Central memory CD4-positive, alpha-beta T cell (primary cell): ENCODE results near the gene OR10G2.
"Not testable (repeated sequence)": the region's sequence is repeated elsewhere in the genome, so short reads cannot be mapped to it uniquely, and the experiment has no call there.

Experiments
- DNase-seq: peaks from one replicate; pipeline ENCODE4 v3.0.0; 2022
- total RNA-seq, 3 experiments: gene quantifications; one replicate each; lab custom pipeline; 2026; lab: John Stamatoyannopoulos, UW

The OR10G2 gene
- 0 to 0.04 (median 0) reads per million in 3 experiments for total RNA-seq

GRCh38 chr14:21634840-21635239 lies at the start of gene OR10G2:
TSS of gene OR10G2 (minus strand) at chr14:21634940. CDS start at chr14:21634842, 98 bp downstream.
- no peak for DNase-seq

- DNase-seq, result no peak
Observed at GRCh38 chr14:21680072-21680471, 45.3 kb upstream of the OR10G2 start.

GRCh38 chr14:21675566-21675965 lies 40.8 kb upstream of the OR10G2 start:
- DNase-seq, result no peak

GRCh38 chr14:21673718-21674117 lies 39.0 kb upstream of the OR10G2 start, which contains the start of gene OR4E1:
TSS of gene OR4E1 (minus strand) at chr14:21673818. CDS start at chr14:21670935, 2,883 bp downstream.
- no peak for DNase-seq

- no peak for DNase-seq
Observed at GRCh38 chr14:21672116-21672515, 37.4 kb upstream of the OR10G2 start.

- DNase-seq, result no peak
Observed at GRCh38 chr14:21671371-21671770, 36.6 kb upstream of the OR10G2 start.

GRCh38 chr14:21669284-21669683 lies 34.5 kb upstream of the OR10G2 start:
- DNase-seq, result no peak

- DNase-seq, result no peak
Observed at GRCh38 chr14:21668377-21668776, 33.6 kb upstream of the OR10G2 start.

DNA sequence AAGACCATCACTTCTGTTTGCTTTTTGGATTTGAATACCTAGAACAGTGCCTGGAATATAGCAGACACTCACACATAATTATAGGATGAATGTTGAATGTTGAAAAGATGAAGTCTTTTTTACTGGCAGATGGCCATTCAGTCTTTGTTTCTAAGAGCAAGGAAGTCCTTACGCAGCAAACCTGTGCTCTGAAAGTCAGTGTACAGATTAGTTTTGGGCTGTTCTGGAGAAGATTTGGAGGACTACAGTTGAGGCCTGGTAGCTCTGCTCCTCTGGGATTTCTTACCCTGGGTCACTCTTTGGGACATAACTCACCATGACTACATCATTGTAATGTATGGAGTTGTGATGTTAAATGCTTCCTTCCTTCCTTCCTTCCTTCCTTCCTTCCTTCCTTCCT lies 22.2 kb upstream of the OR10G2 start:
- DNase-seq, result no peak

- no peak for DNase-seq
Observed at GRCh38 chr14:21654215-21654614, 19.5 kb upstream of the OR10G2 start.

DNA sequence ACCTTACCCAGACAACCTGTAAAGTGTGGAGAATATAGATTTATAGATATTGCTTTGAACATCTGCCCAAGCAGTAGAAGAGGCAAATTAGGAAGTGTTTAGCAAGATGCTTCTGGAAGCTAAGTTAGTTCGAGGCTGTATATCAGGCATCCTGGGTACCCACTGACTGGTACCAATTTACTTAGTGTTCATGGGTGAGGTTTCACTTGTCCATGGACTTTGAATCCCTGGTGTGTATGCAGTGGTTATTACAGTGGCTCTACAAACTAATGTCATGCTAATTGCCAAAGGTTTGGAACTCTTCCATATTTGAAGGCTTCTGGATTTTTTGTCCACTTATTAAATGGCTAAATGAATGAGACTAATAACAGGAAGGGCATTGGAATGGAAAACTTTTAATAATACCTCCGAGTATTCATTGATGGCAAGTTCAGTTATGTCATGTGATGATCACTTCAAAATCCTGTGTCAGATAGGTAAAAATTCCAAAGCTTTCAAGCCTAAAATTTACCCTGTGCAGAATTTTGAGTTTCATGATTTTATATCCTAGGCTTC lies 18.7 kb upstream of the OR10G2 start, which contains the start of gene OR4E2:
TSS of gene OR4E2 (plus strand) at position 505 of the 555 bp plus-strand sequence. CDS start 11,248 bp downstream, outside the sequence.
- DNase-seq, result no peak

DNA sequence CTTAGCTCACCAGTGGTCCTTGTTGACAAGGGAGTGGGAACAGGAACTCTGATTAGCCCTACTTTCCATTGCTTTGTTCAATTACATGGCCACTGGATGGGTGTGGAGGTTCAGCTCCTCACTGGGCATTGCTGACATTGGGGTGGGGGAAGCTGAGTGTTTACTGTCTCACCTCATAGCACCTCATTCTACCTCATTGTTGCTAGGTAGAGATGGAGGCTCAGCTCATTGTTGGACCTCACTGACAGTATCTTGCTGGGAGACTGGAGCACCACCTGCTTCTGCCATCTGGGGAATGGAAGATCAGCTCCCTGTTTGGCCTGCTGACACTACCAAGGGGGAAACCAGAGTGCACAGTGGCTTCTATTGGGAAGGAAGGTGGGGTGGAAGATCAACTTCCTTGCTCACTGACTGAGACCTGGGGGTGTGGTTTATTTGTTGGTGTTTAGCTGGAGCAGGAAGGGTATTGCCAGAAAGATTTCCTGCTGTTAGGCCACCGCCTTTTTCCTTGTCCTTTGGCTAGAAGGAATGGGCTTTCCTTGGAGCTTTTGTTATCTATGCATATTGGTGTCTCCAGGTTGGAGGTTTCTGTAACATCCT lies 17.6 kb upstream of the OR10G2 start:
- DNase-seq, result no peak

DNA sequence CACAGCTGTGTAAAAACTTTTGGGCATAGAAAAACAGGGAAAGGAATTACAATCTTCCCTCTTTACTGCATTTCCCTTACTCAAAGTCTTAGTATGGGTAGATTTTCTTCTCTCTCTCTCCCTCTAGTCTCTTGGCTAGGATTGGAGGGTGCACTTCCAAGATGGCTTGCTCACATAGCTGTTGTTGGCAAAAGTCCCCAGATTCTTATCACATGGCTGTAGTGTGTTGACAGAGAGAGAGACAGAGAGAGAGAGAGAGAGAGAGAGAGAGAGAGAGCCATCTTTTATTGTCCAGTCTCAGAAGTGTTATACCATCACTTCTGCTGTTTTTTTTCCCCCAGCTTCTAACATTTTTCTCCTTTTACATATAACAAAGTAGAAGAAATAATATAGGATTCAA lies 12.6 kb upstream of the OR10G2 start:
- DNase-seq, result no peak

DNA sequence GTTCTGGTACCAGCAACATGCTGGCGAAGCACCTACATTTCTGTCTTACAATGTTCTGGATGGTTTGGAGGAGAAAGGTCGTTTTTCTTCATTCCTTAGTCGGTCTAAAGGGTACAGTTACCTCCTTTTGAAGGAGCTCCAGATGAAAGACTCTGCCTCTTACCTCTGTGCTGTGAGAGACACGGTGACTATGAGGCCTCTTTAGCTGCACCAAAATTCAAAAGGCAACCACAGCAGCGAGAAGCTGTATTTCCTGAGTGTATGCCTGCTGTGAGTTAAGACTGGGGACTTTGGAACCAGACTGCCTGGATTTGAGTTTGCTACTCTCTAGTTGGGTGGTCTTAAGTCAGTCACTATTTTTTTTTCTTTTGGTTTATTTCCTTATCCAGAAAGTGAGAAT lies 8.7 kb upstream of the OR10G2 start:
- no peak for DNase-seq

- DNase-seq, result no peak
Observed at GRCh38 chr14:21642683-21643082, 7.9 kb upstream of the OR10G2 start.

DNA sequence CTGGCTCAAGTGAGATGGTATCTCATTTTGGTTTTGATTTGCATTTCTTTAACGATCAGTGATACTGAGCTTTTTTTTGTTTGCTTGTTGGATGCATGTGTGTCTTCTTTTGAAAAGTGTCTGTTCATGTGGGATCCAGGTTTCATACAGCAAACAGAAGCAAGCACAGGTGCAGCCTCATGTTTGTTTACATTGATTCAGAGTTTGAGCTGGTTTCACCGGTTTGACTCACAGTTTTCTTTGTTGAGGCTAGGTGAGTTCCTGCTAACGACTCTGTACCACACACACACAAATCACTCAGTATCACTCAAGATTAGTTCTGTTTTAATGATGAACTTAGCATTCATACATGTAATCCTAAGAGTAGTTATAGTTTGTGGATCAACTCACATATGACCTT lies 3.7 kb downstream of the OR10G2 start:
- no peak for DNase-seq

GRCh38 chr14:21630503-21630902 lies 4.2 kb downstream of the OR10G2 start:
- DNase-seq, result not testable (repeated sequence)

DNA sequence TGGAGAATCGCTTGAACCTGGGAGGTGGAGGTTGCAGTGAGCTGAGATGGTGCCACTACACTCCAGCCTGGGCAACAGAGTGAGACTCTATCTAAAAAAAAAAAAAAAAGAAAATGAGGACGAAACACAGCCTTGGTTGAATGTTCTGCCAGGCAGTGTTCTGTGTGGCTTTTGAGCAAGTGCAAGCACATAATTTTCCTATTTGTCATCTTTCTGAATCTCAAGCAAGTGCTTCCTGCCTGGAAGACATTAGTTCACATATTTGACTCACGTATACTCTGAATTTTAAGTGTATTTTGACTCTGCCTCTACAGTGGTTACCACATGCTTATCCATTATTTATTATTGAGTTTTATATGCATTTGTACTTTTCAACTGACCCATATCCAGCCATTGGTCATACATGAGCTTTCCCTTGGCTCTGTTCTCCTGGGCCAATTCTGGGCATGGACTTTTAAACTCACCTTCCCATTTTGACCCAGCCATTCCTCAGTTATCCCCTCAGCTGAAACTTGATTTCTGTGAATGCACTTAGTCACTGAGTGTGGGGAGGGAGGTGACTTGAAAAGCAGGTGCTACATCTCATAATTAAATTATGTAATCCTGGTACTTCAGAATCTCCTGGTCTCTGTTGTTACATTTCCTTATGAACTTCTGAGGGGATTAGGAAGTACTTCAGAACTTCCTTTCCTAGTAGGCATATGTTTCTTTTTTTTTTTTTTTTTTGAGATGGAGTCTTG lies 8.1 kb downstream of the OR10G2 start:
- DNase-seq, result no peak

- no peak for DNase-seq
Observed at GRCh38 chr14:21617614-21618013, 17.1 kb downstream of the OR10G2 start.

DNA sequence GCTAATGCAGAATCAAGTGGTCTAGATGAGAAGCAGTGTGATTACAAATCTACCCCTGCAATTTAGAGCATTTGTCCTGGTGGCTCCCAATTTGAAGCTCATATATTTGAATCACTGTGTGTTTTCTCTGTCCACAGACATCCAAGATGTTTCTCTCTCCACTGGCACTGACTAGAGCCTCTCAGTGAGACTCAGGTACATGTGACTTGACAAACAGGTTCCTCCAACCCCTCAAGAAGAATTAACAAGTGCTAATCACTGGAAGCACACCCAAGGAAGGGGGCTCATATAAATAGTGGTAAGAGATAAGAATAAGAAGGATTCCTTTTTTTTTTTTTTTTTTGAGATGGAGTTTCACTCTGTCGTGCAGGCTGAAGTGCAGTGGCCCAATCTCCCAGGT lies 20.5 kb downstream of the OR10G2 start:
- DNase-seq, result no peak

GRCh38 chr14:21612324-21612723 lies 22.4 kb downstream of the OR10G2 start:
- DNase-seq, result no peak

GRCh38 chr14:21602181-21602580 lies 32.6 kb downstream of the OR10G2 start:
- DNase-seq, result not testable (repeated sequence)

- no peak for DNase-seq
Observed at GRCh38 chr14:21589317-21589716, 45.4 kb downstream of the OR10G2 start.
